ENCODE measurements around the gene LIMCH1.
"Not testable (repeated sequence)": the region's sequence is repeated elsewhere in the genome, so short reads cannot be mapped to it uniquely, and the experiment has no call there.

LIMCH1 gene

DNA sequence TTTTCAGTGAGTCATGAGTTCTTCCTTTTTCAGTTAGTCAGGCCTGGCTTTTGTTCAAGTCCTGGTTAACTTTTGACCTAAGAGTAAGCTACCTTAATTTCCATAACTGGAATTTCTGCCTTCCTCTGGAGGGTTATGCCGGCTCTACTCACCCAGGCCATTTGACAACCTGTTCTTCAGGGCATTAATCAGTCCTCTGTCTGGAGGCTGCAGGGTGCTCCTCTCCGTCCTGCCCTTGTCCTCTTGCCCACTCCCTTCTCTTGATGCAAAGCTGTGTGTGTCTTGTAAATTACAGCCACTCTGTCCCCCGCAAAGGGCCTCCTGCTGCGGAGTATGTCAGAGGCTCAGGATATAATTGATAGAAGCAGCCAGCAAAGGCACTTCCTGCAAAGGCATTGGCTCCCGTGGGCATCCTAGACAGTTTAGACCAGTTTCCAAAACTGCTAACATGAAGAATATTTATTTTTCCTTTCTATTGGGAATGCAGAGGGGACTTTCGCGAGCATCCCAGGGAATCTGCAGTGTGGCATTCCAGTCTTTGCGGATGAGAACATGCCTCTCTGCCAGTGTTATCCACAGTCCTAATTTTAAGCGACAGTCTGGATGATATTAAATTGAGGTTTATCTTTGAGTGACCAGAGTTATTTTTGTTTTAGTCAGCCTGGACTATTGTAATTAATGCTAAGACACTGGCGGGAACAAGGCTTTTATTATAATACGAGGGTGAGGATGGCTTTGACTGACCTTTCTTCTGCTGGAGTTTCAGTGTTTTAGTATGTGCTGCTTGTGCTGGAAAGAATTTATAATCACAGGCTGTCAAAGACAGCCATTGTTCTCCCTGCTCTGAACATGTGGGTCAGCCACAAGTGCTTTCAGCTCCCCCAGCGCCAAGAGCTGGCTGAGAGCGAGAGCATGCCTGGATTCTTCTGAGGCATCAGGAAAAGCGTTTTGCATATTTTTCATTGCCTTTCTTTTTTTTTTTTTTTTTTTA, 74.2 kb downstream of the LIMCH1 start:
- no peak for DNase-seq

DNA sequence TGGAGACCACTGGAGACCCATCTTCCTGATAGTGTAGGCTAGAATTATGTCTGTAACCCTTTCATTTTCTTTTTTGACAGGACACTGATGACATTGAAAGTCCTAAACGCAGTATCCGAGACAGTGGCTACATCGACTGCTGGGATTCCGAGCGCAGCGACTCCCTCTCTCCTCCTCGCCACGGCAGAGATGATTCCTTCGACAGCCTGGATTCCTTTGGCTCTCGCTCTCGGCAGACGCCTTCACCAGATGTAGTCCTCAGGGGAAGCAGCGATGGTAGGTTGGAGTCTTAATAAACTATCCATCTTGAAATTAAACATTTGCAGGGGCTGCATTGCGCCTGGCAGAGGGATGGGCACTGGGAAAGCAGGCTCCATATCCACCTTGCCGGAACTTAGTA, 75.4 kb downstream of the LIMCH1 start:
- DNase-seq, result no peak

DNA sequence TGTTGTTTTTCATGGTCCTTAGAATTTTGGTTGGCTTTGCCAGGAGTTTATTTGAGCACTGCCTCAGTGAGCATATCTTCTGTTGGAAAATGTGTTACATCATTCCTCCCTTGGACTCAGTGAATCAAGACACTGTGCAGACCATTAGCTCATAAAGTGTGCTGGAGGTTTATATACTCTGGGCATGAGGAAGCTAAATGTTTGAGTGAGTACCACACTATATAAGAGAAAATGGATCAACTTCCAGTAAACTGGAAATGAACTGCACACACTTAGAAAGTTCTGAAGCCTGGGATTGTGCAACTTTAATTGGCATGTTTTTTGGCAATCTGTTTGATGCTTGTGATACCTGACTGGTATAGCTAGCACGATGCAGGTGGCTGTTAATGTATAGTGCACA, 75.9 kb downstream of the LIMCH1 start:
- no peak for DNase-seq

DNA sequence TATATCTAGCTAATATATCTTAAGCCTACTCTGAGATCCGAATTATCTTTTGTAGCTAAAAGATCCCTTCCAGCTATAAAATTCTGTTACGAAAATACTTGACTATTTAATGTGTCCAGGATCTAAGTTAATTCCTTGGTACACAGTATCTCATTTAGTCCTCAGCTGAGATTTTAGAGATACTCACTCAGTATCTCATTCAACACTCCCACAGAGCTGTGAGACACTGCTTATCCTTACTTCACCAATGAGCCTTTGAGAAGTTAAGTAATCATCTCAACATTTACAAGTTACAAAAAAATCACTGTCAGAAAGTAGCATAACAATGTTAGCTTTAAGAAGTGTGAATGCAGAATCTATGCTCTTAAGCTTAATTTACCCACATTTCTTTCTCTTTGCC, 76.6 kb downstream of the LIMCH1 start:
- DNase-seq, result no peak

DNA sequence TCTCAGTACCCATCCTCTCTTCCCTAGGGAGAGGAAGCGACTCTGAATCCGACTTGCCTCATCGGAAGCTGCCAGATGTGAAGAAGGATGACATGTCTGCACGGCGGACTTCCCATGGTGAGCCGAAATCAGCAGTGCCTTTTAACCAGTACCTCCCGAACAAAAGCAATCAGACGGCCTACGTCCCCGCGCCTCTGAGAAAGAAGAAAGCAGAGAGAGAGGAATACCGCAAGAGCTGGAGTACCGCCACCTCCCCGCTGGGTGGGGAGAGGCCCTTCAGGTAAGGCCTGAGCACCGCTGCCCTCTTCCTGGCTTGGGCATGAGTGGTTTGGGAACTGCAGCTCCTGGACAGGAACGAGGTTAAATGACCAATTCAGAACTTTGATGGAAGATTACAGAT, 81.2 kb downstream of the LIMCH1 start:
- no peak for DNase-seq

DNA sequence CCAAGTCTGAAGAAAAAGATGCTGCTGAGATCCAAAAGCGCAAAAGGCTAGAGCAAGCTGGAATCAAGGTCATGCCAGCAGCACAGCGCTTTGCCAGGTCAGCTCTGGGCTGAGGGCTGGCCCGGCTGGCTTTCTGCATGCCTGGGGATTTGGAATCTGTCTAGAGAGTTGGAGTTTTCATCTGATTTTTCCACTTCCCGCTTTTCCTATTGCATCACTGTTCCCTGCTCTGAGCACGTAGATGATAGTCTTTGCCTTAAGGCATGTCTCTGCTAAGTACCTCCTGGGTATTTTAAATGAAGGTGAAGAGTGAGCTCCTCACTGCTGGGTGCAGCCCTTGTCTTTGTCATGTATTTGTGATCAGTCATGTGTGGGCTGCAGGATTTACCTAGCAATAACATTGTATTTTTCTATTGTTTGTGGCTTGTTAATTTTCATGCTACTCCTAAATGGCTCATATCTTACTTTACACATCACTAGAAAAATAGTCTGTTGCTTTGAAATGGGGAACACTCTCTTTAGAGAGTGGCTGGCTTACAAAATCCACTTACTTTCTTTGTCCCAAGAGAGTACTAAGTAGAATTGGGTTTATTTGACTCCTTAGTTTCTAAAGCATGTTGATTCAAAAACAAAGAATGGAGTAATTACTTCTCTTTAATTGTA, 82.8 kb downstream of the LIMCH1 start:
- DNase-seq, result no peak

DNA sequence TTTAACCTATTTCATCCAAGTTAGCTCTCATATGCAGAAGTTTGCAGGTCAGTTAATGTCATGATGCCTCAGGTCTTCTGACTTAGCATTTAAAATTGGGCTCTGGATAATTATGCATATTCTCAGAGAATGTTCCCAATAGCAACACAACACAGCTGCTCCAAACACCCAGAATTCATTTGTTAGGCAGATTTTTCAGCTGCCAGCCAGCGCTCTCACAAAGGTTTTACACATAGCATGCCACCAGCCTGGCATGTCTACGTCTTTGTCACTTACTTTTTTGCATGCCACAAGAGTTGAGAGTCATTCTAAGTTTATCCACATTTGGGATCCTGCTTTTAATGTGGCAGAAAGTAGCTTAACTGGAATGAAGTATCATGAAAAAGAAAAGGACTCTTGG, 84.8 kb downstream of the LIMCH1 start:
- DNase-seq, result no peak

DNA sequence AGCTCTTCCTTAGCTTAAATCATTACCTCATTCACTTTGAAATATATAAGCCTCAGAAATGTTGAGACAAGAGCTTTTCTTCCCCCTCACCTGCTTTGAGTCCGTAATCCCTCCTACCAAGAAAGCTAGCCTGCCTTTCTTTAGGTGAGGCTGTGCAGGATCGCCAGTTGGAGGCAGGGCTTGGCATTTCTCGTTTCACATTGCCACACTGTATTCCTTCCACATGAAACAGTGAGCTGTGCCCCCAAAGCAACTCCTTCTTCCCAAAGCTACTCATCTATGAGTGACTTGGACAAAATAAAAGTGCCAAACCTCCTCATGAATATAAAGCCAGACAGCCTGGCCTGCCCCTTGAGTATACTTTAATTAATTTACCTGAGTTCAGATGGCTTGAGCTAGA, 86.8 kb downstream of the LIMCH1 start:
- no peak for DNase-seq

DNA sequence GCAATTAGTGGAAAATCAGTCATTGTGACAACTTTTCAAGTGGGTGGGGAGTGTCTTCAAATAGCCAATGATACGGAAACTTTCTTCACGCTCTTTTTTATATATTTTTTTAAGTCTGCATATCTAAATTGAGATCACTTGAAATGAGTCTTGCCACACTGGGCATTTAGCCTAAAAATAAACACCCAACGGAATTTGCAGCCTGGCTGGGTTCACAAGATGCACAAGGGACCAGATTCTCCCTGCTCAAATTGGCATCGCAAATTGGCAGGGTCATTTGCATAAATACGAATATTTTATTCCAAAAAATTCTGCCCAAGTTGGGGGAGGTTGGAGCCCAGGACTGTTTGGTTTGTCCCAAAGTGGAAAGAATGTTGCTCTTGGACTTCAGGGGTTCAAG, 87.6 kb downstream of the LIMCH1 start:
- no peak for DNase-seq

DNA sequence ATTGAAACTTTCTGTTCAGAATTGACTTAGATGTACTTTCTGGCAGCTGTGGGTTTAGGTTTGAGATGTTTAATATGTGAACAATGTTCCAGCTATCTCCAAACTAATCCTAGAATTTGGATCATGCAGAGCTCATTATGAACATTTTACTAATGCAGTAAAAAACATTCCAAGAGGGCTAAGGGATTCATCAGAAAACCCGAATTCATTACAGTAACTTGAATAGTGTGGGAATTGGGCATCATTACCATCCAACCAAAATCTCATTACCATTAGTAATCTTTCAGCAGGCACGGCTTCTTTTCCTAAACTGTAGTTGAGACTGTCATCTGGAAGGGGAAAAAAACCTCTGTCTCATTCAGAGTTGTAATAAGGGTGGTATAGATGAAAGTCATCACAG, 91.0 kb downstream of the LIMCH1 start:
- DNase-seq, result no peak

DNA sequence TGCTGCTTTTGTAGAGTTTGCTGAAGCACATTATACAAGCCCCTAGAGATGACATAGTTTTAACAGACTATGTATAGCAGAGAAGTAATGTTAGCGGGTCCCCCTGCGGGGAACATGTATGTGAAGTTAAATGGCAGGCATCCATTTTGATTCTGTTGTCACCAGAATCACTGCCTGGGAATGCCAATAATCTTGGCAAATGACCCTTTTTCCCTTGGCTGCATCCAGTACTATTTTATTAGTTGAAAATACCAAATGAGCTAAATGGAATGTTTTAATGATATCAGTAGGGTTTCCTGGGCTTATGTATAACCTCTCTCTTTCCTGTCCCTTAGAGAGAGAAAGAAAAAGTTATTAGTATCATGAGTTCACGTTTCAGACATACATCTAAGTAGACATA, 93.6 kb downstream of the LIMCH1 start:
- no peak for DNase-seq

DNA sequence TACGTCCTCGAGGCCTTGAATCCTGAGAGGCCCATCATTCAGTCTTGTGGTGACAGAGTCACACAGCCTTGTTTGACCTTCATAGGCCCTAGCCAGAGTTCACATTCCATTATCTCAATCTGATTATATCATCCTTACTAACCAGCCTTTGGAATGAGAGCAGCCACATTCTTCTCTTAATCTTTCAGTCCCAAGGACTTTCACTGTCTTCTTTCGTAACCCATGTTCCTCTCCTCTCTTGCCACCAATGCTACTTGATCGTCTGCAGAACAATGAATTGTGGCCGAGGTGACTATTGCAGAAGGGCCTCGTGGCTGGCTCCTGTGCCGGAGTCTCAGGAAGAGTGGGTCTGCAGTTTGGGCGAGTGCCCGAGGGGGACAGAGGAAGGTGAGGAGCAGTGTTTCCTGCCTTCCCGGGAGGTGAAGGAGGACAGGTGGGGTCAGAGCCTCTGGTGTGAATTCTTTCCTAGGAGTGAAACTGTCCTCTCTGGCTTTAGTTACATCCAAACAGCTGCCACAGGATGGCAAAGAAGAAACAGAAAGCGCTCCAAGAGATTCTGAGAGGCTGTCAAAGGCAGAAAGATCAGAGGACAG, 94.6 kb downstream of the LIMCH1 start:
- DNase-seq, result no peak

DNA sequence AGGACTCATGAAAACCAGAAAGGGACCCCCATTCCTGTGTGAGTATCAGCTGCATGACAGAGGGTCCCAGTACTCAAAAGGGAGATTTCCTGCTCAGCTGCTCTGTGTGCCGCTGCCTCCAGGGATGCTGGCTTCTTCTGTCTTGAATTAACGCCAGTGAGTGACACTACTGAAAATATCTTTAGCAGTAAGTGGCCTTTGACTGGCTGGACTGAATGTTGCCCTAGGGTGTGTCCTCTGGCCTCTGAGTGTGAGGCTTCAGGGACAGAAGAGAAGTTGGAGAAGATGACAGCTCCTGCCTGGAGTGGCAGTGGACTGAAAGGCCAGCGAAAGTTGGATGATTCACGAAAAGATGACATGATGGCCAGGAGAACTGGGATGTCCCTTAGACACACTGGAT, 95.4 kb downstream of the LIMCH1 start:
- no peak for DNase-seq

DNA sequence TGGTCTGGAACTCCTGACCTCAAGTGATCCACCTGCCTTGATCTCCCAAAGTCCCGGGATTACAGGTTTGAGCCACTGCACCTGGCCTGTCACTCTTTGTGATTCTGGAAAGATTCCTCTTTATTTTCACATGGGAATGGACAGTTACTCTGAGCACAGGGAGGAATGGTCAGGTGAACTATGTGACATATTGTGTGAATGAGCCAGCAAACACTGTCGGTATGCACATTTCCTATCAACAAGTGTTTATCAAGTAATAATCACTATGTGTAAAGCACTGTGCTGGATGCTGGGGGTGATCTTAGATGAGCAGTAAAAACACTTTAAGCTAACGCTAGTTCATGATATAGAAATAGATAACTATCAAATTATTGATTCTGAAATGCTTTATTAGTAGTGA, 97.5 kb downstream of the LIMCH1 start:
- DNase-seq, result no peak

DNA sequence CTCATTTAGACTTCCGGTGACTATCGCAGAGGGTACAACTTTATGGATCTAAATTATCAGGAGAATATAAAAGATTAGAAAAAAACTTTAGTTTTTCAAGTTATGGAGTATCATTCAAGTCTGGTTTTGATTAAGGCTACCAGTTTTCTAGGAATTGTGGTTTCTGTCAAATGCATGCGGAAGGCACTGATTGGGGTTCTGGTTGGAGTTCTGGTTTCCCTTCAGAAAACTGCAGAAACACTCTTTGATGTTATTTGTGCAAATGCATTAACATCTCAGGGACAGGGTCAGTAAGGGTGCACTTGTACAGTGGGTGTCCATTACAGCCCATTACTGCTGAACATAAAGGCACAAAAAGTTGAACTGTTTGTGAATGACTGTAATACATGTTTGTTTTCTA, 100.2 kb downstream of the LIMCH1 start:
- no peak for DNase-seq

DNA sequence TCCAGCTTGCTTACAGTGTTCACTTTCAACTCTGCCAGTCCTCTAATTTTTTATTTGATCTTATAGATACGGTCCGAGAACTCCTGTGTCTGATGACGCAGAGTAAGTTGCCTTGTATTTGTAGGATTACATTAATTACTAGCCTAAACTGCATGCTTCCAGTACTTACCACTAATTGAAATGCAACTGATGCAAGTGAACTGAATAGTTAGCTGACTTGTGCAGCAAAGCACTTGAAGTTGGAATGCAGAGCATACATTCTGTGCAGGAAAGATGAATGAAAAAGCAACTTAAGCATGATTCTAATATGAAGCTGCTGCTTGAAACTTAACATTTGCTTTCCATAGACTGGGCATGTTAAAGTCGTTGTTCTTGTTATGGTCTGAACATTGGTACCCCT, 100.9 kb downstream of the LIMCH1 start:
- DNase-seq, result no peak

DNA sequence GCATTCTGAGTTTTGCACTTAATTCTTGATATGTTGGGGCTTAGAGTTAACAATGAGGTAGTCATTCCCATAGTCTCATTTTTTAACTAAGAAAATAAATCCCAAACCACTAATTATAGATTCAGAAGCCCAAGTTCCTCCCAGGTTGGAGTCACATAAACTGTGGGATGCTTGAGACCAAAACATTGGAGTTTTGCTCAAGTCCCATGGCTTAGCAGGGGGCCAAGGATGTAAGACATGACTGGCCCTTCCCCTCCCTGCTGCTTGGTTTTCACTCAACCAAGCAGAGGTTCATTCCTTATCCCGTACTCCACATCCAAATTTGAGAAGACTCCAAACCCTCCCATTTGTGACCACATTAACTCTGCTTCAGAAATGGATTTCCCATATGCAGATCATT, 101.3 kb downstream of the LIMCH1 start:
- no peak for DNase-seq

DNA sequence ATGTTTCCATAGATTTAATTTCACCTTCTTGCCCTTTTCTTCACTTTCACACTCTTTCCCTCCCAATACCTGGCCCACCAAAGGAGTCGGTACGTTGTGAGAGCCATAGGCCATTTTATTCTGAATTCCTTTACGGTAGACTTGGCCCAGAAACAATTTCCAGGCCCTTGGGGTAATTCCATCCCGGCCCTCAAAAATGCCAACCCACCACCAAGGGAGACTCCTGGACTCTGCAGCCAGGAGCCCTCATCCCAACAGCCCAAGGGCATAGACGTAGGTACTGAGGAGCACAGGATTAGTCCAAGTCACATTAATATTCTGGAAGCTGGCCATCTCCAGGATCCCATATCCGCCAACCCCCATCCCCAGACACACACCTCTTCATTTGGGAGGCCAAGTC, 102.9 kb downstream of the LIMCH1 start:
- no peak for DNase-seq

DNA sequence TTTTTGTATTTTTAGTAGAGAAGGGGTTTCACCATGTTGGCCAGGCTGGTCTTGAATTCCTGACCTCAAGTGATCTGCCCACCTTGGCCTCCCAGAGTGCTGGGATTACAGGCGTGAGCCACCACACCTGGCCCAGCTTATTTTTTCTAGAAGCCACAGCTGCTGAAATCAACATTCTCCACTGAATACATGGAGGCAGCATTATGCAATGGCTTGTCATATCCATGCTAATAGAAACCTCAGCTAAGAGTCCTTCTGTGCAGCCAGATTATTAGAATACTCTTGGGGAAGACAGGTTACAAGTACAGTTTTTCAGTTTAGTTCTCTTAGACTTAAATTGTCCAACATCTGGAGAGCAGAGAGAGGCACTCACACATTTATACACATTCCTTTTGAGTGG, 104.8 kb downstream of the LIMCH1 start:
- not testable (repeated sequence) for DNase-seq

DNA sequence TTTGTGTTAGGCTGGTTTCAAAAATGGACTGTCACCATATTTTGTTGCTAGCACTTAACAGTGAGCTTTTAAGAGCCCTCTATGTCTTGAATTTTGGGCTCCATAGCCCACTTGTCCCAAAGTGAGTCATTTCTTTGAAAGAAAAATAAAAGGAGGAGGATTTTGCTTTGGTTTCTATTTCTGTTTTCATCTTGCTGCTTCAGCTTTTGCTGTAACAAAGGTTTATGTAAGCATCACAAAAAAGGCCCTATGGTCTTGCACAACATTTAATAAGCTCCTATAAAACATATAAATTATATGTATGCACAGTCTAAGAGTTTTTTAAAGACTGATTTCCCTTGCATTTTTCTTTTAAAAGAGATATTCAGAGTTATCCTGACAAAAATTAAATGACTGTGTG, 105.4 kb downstream of the LIMCH1 start:
- DNase-seq, result no peak

DNA sequence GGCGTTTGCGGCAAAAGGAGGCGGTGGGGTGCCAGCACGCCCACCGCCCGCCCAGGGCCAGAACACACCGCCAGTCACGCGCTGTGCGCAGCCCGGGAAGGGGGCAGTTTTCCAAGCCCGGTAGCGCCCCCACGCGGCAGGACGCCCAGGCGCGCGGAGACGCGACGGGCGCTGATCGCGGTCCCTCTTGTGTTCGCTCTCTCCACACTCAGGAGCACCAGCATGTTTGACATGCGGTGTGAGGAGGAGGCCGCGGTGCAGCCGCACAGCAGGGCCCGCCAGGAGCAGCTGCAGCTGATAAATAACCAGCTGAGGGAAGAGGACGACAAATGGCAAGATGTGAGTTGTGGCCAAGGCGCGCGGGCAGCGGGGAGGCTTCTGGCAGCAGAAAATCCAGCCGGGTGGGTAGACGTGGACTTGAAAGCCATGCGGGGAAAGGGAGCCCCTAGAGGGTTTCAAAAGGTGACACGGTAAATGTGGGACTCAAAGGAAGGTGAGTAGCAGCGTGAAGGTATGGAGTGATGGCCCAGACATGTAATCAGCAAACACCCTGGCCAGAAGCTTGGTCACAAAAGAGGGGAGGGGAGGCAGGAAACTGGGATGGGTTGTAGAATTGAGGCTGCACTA, 106.4 kb downstream of the LIMCH1 start:
- no peak for DNase-seq

DNA sequence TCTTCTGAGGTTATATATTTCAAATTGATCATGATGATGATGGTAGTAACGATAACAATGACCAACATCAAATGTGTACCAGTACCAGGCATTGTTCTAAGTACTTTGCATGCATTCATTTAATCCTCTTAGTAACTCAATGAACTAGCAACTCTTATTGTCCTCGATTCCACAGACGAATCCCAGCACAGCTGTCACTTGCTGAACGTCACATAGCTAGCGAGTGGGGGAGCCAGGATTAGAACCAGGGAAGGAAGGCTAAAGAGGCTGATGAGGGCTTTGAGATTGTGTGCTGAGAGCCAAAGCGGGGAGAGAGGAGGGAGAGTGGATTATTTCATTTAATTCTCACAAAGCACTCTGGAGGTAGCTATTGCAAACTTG, 106.9 kb downstream of the LIMCH1 start:
- no peak for DNase-seq

DNA sequence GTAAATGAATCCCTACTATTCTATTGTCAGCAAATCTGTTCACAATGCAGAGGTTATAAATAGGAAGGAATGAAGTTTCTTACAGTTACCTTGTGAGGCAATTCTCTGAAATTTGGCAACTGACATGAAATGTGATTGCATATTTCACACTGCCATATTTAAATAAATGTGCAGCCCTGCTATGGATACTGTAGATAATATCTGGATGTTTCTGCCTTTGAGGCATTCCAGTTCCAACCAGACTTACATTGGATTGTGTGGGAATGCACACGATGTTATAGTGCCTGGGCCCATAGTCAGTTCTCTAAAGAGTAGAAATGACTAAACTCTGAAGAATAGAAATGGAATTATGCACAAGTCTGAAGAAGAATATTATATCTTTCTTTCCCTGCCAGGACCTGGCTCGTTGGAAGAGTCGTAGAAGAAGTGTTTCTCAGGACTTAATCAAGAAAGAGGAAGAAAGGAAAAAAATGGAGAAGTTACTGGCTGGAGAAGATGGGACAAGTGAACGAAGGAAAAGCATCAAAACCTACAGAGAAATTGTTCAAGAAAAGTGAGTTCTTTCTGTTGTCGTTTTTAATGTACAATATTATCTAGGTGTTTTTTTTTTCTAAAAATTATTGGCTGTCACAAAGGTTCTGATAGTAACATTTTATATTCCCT, 107.9 kb downstream of the LIMCH1 start:
- DNase-seq, result no peak

Data from CD4-positive, alpha-beta T cell treated with Interleukin-21 for 1 hour (primary cell).